HS-27A (cell line): ENCODE results near the gene HIVEP1.
A peak's percentile ranks its signal among the peaks of the same experiment; 100 is the strongest.
"Not testable (repeated sequence)": the region's sequence is repeated elsewhere in the genome, so short reads cannot be mapped to it uniquely, and the experiment has no call there.

Experiments used
- DNase-seq: peaks from one replicate; pipeline ENCODE4 v3.0.0-alpha.2; 2012; ENCODE audit warnings: low read depth, missing footprints

HIVEP1 gene

DNA sequence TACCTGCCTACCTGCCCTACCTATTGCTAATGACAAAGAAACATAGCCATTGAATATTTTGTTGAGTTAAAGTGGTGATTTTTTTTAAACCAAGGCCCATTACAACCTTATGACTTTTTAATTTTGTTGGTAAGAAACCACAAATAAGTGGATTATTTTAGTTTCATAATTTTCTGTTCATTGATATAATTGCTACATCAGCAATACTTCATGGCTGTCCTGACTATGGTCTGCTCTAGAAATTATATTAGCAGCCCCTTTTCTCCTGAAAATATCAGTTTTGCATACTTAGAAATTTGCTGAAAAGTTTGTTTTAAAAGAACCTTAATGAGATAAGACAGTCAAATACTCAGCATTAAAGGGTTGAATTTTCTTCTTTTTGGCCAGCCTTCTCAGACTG lies 106.5 kb downstream of the HIVEP1 start:
- DNase-seq: no peak

DNA sequence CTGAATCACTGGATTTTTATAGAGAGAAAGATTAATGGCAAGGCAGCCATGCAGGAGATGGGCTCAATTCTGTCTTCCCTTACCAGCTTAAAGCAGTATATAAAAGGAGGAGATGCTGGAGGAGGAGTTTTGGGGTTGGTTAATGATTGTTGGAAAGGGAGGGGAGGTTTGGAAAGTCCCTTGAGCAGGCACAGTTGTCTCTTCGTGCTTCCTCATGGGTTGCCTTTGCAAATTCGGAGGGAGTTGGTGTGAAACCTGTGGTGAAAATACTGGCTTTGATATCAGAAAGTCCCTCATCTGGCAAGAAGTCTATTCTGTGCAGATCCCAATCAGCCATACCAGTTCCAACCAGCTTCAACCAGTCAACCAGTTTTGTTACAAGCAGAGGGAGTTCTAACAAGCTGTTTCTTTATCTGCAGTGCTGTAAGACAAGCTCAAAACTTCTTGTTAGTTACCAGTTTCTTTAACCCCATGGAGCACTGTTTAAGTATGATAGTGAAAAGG lies 107.0 kb downstream of the HIVEP1 start:
- DNase-seq: no peak

DNA sequence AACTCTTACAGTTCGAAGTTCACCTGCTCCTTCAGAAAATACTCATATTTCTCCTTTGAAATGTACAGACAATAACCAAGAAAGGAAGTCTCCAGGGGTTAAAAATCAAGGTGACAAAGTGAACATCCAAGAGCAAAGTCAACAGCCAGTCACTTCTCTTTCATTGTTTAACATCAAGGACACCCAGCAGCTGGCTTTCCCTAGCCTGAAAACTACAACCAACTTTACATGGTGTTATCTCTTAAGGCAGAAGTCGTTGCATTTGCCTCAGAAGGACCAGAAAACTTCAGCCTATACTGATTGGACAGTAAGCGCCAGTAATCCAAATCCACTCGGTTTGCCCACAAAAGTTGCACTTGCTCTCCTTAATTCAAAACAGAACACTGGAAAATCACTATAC lies 113.3 kb downstream of the HIVEP1 start:
- no peak for DNase-seq

DNA sequence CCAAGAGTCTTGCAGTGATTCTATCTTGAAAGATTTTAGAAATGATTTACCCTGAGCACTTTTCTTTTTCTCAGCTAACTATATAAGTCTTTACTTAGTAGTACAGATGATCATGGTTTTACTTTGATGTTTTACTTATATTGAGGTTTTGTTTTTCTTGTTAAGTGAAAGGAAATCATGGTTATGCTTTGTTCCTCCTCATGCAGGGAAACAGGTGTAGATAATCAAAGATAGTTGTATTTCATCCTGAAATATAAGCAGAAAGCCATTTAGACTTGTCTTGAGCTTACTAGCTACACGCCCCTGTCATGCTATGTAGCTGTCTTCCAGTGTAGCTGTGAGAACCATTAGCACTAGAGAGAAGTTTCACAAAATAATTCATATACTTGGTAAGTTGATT lies 113.9 kb downstream of the HIVEP1 start:
- DNase-seq: no peak

DNA sequence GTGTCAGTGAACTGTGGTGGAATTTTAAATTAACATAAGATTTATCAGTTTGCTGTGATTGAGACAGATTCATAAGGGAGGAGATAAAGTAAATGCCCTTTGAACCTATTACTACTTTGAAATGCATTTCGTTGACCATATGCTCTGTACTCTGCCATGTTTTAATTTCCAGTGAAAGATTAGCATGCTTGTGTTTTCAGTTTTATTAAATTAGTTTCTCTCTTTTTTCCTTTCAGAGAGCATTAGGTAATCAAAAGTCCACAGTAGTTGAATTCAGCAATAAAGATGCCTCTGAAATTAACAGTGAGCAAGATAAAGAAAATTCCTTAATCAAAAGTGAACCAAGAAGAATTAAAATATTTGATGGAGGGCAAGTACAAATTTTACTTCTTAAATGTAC lies 117.4 kb downstream of the HIVEP1 start:
- no peak for DNase-seq

DNA sequence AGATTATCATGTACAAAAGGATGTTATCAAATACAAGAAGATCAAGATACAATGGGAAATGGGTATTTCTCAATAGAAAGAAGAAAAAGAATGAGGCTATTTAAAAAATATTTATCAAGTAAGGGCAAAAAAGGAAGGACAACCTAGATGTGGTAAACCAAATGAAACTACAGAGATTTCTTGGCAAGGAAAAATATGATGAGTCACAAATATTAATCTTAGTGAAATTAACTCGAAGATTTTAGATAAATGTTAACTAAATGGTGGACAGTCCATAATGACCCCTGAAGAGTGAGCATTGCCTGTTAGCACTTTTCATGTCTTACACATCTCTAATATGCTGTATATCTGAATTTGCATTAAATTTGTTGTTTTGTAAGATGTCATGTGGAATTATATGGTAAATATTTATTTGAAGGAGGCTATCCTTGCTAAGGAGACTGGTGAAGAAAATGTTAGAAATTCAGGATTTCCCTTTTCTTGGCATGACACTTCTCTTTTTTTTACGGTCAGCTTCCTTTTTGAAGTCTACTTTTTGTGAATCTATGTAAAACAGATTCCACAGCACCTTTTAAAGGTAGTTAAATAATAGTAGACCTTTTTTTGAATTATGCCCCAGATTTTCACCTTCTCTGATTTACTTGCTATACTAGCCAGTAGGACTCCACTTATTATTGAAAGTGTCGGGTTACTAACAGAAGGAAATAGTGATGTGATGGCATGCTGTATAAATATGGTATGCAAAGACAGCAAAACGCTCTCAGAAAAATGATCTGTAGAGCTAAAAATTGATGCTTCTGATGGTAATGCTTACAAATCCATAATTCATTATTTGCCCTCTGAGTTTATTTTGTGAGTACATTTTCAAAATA lies 120.5 kb downstream of the HIVEP1 start:
- DNase-seq: no peak

DNA sequence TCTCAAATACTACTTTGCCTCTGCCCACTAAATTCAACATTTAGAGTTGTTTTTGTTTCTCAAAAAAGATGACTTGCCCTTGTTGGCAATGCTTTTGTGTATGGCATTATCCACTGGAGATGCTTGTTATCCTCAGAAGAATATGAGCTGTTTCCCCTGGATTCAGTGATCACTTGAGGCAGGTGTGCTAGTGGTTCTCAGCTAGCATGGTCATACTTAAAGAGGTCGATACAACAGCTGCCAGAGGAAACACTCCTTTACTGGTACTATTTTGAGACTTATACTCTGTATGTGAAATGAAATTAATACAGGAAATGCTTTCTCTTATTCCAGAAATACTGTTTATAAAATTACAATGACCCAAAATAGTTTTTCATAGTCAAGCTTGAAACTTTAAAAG lies 122.5 kb downstream of the HIVEP1 start:
- DNase-seq: no peak

DNA sequence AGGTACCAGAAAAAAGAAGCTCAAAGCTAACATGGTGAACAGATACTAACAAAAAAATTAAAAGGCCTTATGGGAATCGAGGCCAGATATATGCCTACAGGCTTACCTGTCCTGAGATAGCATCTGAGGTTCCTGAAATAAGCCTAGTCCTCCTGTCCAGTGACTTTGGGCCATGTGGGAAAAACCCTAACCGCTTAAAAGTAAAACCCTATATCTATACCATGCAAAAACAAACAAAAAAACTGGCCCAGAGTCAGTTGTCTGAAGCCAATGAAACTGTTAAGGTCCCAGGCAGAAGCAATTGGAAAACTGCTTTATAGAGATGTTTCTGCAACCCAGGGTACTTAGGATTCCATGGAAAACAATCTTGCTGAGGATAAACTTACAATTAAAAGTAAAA lies 122.9 kb downstream of the HIVEP1 start:
- no peak for DNase-seq

DNA sequence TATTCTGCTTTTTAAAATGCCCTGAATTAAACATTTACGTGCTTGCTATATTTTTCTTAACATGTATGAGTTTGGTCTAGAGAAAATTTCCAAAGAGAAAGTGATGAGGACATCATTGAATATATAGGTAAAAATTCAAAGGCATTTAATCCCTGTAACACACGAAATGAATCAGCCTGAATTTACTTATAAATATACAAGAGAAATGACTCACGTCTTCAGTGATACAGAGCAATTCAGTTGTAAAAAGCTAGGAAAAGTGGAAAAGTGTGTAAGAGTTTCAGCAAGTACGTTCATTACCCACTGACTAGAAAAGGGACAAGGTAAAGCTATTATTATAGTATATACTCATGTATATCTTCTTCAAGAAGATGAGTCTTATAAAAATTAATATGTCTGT lies 124.8 kb downstream of the HIVEP1 start:
- DNase-seq: no peak

DNA sequence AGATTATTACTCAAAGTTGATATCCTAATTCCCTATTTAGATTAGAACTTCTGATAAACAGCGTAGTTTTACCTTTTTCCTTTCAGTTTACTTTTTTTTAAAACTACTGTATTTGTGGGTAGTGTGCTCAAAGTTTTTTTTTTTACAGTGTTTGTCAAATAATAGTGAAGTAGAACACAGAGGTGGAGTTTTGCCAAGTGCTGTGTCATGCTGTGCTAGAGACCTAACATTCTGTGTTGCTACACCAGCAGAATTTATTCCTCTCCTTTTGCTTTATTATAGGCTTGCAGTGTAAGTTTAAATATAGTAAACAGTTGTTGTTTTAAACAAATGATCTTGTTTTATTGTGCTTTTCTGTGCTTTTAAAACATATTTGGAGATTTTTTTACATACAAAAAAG lies 125.4 kb downstream of the HIVEP1 start:
- no peak for DNase-seq

DNA sequence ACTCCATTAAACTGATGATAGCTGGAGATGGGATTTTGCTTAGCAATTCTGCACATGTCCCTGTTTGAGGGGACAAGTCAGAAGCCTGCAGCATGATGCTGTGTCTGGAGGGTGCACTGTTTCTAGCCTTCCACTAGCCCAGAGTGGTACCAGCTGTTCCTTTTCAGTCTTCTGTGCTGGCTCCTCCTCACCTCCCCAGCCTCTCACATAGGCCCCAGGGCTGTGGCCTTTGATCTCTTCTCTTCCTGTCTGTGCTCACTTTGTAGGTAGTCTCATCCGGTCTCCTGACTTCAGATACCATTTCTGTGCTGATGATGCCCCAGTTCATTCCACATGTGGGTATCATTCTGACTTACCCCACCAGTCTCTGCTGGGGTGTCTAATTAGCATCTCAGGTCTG lies 126.3 kb downstream of the HIVEP1 start:
- DNase-seq: no peak

DNA sequence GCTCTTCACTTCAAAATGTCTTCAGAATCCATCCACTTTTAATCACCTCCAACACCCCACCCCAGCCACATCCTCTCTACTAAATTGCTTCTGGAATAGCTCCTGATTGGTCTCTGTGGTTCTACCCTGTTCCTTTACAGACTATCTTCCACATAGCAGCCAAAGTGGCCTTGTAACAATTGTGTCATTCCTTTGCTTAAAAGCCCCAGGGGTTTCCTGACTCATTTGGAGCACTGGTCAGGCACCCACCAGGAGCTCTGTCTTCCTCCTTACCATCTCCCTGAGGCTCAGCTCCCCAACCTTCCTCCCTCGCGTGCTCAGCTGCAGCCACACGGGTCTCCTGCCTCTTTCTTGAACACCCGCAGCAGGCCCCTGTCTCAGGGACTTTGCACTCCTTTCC lies 126.8 kb downstream of the HIVEP1 start:
- DNase-seq: no peak

DNA sequence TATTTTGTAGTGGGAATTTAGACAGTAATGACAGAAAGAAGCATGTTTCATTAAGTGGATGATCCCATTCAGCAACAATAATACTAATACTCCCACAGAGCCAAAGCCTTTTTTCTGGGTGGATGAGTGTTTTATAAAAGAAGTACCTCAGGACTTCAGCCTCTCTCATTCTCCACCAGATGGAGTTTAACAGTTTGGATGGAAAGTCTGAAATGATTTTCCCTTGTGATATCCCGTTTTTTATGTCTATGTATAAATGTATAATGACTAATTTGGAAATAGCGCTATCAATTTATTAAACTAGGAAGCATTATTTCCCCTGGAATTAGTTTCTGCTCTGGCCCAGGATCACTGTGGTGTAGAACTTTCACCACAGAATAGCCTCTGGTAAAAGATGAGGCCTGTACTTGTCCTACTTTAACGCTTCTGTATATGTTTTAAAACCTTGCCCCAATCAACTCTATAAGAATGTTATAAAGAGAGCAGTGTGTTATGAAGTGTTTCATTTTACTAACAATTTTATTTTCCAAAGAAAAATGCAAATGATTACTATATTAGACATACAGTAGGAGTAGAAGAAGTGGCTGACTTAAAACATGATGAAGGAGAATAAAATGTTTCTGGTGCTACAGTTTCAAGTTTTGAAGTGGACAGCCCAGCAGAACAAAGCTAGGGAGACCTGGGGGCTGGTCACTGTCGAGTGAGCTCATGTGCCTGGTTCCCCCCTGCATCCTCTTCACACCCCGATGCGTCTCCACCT lies 135.6 kb downstream of the HIVEP1 start:
- DNase-seq: no peak

DNA sequence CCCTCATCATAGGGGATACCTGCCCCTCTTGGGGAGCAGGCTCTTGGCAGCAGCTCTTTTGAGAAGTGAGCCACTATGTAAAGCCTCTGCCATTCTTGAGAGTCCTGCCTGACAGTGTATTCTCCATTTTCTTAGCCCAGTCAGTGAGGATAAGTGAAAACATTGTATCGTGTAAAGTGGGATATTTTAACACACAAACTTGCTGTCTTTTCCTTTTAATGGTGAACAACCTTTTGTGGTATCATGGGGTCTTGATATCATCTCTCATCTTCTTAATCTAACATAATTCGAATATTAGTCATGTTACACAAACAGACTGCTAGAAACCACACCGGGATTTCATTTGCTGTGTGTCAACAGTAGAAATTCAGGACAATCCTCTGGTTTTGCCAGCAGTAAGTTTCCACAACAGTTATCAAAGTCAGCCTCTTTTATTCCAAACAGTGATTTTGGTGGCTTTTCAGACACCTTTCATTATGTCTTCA lies 136.2 kb downstream of the HIVEP1 start:
- peak; percentile 78 for DNase-seq

DNA sequence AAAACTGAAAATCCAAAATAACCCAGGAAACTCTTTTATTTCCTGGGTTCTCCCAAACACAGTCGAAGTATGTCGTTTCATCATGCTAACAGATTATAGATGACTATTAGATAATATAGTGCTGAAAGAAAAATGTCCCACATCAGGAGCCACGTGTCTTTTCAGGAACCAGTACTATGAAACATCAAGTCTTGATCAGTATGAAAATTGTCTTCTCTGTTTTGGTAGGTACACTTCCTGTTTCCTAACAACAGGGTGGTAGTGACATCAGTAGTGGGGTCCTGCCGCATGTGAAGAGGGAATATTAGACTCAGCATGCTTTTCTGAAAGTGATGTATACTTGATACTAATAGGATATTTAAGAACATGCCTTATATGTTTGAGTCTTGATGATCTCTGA lies 136.7 kb downstream of the HIVEP1 start:
- peak; percentile 31 for DNase-seq

DNA sequence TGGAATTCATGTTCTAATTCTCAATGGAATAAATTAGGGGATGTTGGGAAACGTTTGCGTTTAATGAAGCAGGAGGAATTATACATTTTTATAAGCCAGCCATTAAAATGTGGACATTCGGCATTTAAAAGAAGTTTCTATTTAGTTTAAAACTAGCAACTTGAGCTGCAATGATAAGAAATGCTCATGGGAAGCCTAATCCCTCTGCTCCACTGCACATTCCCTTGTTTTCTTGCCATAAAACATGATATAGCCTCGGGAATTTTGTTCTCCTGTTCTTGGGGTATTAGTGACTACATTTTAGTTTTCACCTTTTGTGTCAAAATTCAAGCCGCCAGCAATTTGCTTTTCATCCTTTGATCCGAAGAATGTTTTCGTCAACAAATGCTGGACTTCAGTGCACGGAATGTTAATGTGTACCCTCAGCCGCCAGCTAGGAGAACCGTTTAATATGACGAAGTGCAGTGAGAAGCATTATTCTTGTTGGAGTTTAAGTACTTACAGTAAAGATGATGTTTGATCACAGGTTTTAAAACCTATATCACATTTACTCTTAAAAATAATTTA lies 137.9 kb downstream of the HIVEP1 start:
- DNase-seq: no peak

DNA sequence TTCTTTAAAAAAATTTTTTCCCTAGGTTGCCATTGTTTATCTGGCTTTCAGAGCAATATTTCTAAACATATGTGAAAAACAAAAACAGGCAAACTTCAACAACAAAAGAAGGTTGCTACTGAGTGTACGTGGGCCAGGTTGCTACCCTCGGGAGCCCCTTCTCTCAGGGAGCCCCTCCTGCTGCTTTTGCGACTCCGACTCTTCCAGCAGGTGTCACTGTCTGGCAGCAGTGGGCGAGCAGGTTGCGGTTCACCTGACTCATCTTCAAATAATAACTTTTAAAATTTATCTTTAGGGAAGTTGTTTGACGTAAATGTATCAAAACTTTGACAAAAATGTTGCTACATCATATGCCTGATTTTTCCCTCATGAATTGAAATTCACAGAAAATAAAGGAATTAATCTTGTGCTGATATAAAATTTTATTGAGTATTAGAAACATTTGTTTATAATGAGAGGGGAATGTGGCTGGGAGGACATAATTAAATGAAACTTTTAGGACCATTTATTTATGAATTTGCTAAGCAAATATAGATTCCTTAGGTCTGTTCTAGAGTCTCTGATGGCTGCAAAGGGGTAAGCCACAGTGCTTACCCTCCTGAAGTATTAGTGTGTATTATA lies 138.8 kb downstream of the HIVEP1 start:
- DNase-seq: no peak

DNA sequence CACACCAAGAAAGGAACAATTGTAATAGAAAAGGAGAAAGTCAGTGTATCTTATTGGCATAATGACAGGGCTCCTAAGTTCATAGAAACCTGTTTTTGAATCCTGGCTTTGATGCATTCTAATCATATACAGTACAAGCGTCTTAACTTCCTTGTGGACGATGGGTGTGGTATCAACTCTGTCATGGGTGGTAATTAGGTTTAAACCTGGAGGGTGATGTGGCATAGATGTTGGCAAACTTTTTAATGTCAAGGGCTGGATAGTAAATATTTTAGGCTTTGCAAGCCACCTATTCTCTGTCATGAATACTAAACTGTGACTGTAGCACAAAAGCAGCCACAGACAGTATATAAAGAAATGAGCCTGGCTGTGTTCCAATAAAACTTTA lies 139.3 kb downstream of the HIVEP1 start:
- DNase-seq: no peak

DNA sequence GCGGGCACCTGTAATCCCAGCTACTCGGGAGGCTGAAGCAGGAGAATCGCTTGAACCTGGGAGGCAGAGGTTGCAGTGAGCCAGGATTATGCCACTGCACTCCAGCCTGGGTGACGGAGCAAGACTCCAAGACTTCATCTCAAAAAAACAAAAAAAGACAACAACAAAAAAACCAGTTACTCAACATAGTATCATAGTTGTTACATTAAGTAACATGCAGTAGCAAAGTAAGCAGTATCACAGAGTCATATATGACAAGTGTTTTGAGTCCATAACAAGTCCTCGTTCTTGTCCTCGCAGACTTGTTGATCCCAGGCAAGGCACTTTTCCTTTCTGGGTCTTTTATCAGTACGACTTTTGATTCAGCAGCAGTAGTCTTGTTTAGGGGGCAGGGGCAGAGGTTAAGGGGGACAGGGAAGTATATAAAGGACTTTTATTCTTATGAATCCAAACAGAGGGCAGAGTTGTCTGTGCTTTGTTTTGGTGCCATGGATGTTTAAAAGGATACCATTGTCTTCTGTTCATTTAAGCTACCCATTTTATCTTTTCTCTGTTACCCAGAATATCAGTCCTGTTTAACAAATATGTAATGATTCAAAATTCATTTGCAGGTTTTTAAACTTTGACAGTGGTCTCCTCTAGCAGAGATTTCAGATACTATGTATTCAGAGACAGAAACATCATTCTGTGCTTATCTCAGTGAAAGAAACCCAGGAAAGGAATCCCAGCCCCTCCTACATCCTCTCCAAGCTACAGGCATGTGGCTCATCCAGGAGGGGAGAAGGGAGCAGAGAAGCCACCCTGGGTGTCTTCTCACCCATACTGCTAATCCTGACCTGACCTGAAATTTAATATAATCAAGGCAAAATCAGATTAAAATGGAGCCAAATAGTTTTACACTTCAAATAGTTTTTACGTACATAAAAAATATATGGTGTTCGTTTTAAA lies 140.2 kb downstream of the HIVEP1 start:
- DNase-seq: no peak

DNA sequence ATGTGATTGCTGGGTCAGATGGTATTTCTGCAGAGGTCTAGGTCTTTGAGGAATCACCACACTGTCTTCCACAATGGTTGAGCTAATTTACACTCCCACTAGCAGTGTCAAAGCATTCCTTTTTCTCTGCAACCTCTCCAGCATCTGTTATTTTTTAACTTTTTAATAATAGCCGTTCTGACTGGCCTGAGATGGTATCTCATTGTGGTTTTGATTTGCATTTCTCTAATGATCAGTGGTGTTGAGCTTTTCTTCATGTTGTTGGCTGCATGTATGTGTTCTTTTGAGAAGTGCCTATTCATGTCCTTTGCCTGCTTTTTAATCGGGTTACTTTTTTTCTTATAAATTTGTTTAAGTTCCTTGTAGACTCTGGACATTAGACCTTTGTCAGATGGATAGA lies 143.7 kb downstream of the HIVEP1 start:
- DNase-seq: not testable (repeated sequence)
